PC-9 (cell line): ENCODE data around the gene PXMP2. TPM values are rescaled to one million over a fixed set of nuclear protein-coding genes. Genes with fewer than 3 reads are reported as not detected.

ENCODE experiments used
- BruUV-seq: library from RNA; stranded (reverse); fragments of 400-500 nt; replicated peaks from 2 replicates; lab custom pipeline; 2021; lab: Mats Ljungman, UMichigan
- CTCF ChIA-PET: fragments of 300-600 bp; sonication (Branson Sonifier 250); formaldehyde crosslinking; loops from one replicate; lab custom pipeline; 2022; ENCODE audit warnings: antibody characterized with exemption; lab: Charles Lee
- POLR2A ChIA-PET: fragments of 300-600 bp; sonication (Branson Sonifier 250); formaldehyde crosslinking; loops from one replicate; lab custom pipeline; 2022; ENCODE audit warnings: antibody characterized with exemption; ENCODE audit not compliant: unreplicated experiment; lab: Charles Lee
- DNase-seq, 2 experiments: peaks; one replicate each; pipeline versions ENCODE4 v3.0.0 to v3.0.0-alpha.2; 2015 to 2022; ENCODE audit warnings: mixed read lengths in 1 of 2
- H2AFZ ChIP-seq: fragments of 200-600 bp; sonication (generic); 2 replicates; pipeline ENCODE4 v1.8.1; 2017; ENCODE audit warnings: antibody characterized with exemption
- H3F3A ChIP-seq: fragments of 200-600 bp; sonication (generic); 2 replicates; pipeline ENCODE4 v1.8.1; 2017; ENCODE audit warnings: antibody characterized with exemption, mild to moderate bottlenecking, low read depth; ENCODE audit not compliant: insufficient read depth
- H3K27ac ChIP-seq: fragments of 200-600 bp; sonication (generic); 2 replicates; pipeline ENCODE4 v1.6.1; 2016; ENCODE audit warnings: mixed run types
- H3K27me3 ChIP-seq: fragments of 200-600 bp; sonication (generic); 2 replicates; pipeline ENCODE4 v1.6.1; 2016; ENCODE audit warnings: low read depth, mixed run types; ENCODE audit not compliant: insufficient read depth
- H3K36me3 ChIP-seq: fragments of 200-600 bp; sonication (generic); 2 replicates; pipeline ENCODE4 v1.6.1; 2016; ENCODE audit warnings: low read depth, mixed run types
- H3K4me1 ChIP-seq: fragments of 200-600 bp; sonication (generic); replicated peaks from 2 replicates; pipeline ENCODE4 v1.6.1; 2016; ENCODE audit warnings: mixed run types; ENCODE audit not compliant: insufficient read depth
- H3K4me2 ChIP-seq: fragments of 200-600 bp; sonication (generic); 2 replicates; pipeline ENCODE4 v1.6.1; 2017; ENCODE audit warnings: mixed run types
- H3K4me3 ChIP-seq: fragments of 200-600 bp; sonication (generic); 2 replicates; pipeline ENCODE4 v1.6.1; 2016; ENCODE audit warnings: mixed run types
- H3K79me2 ChIP-seq: fragments of 200-600 bp; sonication (generic); 2 replicates; pipeline ENCODE4 v1.6.1; 2017; ENCODE audit warnings: low read depth, mixed run types
- H3K9me2 ChIP-seq: fragments of 200-600 bp; sonication (generic); 2 replicates; pipeline ENCODE4 v1.8.1; 2017; ENCODE audit warnings: mild to moderate bottlenecking; ENCODE audit not compliant: insufficient read depth
- H3K9me3 ChIP-seq: fragments of 200-600 bp; sonication (generic); 2 replicates; pipeline ENCODE4 v1.8.1; 2016; ENCODE audit warnings: low read depth; ENCODE audit not compliant: insufficient read depth
- H4K20me1 ChIP-seq: fragments of 200-600 bp; sonication (generic); 2 replicates; pipeline ENCODE4 v1.8.1; 2017; ENCODE audit not compliant: insufficient read depth
- EZH2 ChIP-seq: fragments of 200-600 bp; sonication (generic); IDR thresholded peaks from 2 replicates; pipeline ENCODE4 v1.8.0; 2017; ENCODE audit warnings: antibody characterized with exemption, low read depth
- intact Hi-C: fragments of 100-400 bp; cut with micrococcal nuclease; formaldehyde crosslinking; loops from one replicate; pipeline ENCODE4 v1.10.0; 2022; ENCODE audit not compliant: unreplicated experiment
- total RNA-seq: library from RNA; stranded (reverse); gene quantifications from 2 replicates; pipeline ENCODE4 v1.2.3, GENCODE V29; 2021
- TF ChIP-seq, protein P1 (sequence below): fragments of 200-600 bp; sonication (generic); conservative IDR thresholded peaks from 2 replicates; pipeline ENCODE4 v1.6.1; 2017; ENCODE audit warnings: mixed run types, antibody characterized with exemption, mild to moderate bottlenecking, moderate library complexity

The PXMP2 gene
- total RNA-seq, 1 experiment from 2014 or later, result 38.6 TPM

- Histone ChIP-seq H3K9me2 (no peaks in the 10 kb centered on the region), H3K79me2 (no peaks in the 10 kb centered on the region), H3K27me3 (no peaks in the 10 kb centered on the region), H3K36me3 (peaks cover 13% of the 10 kb centered on the region), H4K20me1 (no peaks in the 10 kb centered on the region), H2AFZ (no peak overlapping the region), H3K4me1 (no peaks in the 10 kb centered on the region), H3K27ac (no peak overlapping the region), H3K4me2 (no peak overlapping the region), H3K9me3 (no peaks in the 10 kb centered on the region), H3K4me3 (no peak overlapping the region), H3F3A (peaks cover 30% of the 10 kb centered on the region)
- no peak for TF ChIP-seq EZH2
- TF ChIP-seq, protein P1, sequence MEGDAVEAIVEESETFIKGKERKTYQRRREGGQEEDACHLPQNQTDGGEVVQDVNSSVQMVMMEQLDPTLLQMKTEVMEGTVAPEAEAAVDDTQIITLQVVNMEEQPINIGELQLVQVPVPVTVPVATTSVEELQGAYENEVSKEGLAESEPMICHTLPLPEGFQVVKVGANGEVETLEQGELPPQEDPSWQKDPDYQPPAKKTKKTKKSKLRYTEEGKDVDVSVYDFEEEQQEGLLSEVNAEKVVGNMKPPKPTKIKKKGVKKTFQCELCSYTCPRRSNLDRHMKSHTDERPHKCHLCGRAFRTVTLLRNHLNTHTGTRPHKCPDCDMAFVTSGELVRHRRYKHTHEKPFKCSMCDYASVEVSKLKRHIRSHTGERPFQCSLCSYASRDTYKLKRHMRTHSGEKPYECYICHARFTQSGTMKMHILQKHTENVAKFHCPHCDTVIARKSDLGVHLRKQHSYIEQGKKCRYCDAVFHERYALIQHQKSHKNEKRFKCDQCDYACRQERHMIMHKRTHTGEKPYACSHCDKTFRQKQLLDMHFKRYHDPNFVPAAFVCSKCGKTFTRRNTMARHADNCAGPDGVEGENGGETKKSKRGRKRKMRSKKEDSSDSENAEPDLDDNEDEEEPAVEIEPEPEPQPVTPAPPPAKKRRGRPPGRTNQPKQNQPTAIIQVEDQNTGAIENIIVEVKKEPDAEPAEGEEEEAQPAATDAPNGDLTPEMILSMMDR, result no peak
- ChIA-PET CTCF (no interaction called here), POLR2A (no interaction called here)
- no TSS peak for BruUV-seq
- intact Hi-C loops, result no loop called here
- no peak for DNase-seq
Measured at GRCh38 chr12:132702640-132703039, 15.3 kb downstream of the PXMP2 start.

GRCh38 chr12:132703641-132704040, 16.3 kb downstream of the PXMP2 start:
- Histone ChIP-seq H3K27ac (no peak overlapping the region), H3K9me2 (no peaks in the 10 kb centered on the region), H3K4me1 (no peaks in the 10 kb centered on the region), H2AFZ (no peak overlapping the region), H3K9me3 (no peaks in the 10 kb centered on the region), H3K36me3 (peaks cover 14% of the 10 kb centered on the region), H3F3A (peaks cover 31% of the 10 kb centered on the region; the same call in 1 of the 2 replicates), H3K27me3 (no peaks in the 10 kb centered on the region), H3K4me2 (no peak overlapping the region), H3K4me3 (no peak overlapping the region), H4K20me1 (no peaks in the 10 kb centered on the region), H3K79me2 (peaks cover 4% of the 10 kb centered on the region; the same call in 1 of the 2 replicates)
- intact Hi-C loops, result no loop called here
- DNase-seq, result no peak
- ChIA-PET POLR2A (no interaction called here), CTCF (no interaction called here)
- no TSS peak for BruUV-seq
- TF ChIP-seq, protein P1, result no peak
- no peak for TF ChIP-seq EZH2

GRCh38 chr12:132707241-132707640, 19.9 kb downstream of the PXMP2 start:
- TF ChIP-seq, protein P1, result no peak
- no peak for TF ChIP-seq EZH2
- no peak for DNase-seq
- ChIA-PET CTCF (no interaction called here), POLR2A (no interaction called here)
- H3K4me3 ChIP-seq, result no peak overlapping the region
- BruUV-seq, result no TSS peak
- peaks cover 30% of the 10 kb centered on the region; the same call in 1 of the 2 replicates for H3F3A ChIP-seq
- H3K27ac ChIP-seq, result no peak overlapping the region
- H2AFZ ChIP-seq, result no peak overlapping the region
- intact Hi-C loops, result no loop called here
- no peaks in the 10 kb centered on the region for H3K9me2 ChIP-seq
- no peaks in the 10 kb centered on the region for H3K27me3 ChIP-seq
- no peaks in the 10 kb centered on the region for H3K9me3 ChIP-seq
- H3K4me2 ChIP-seq, result no peak overlapping the region
- peaks cover 12% of the 10 kb centered on the region for H3K4me1 ChIP-seq
- peaks cover 34% of the 10 kb centered on the region for H3K79me2 ChIP-seq
- peaks cover 2% of the 10 kb centered on the region; the same call in 1 of the 2 replicates for H4K20me1 ChIP-seq
- peaks cover 16% of the 10 kb centered on the region for H3K36me3 ChIP-seq
